Cardiac atrium fibroblast (primary cell): ENCODE measurements around the gene DEFB119. TPM values are rescaled to one million over a fixed set of nuclear protein-coding genes. Genes with fewer than 3 reads are reported as not detected.

Source experiments
- total RNA-seq: library from RNA; depleted of rRNA; stranded (reverse); fragments of >200 nt; gene quantifications from 2 replicates; pipeline ENCODE4 v1.2.3, GENCODE V29; 2015

DEFB119 gene
- total RNA-seq: not detected in 2 replicates

GRCh38 chr20:31390490-31390889 is at the start of gene DEFB119:
TSS of gene DEFB119 (minus strand) at chr20:31390590. CDS start at chr20:31390483, 107 bp downstream.

GRCh38 chr20:31406115-31406514 is 15.7 kb upstream of the DEFB119 start, which contains the start of gene DEFB121:
TSS of gene DEFB121 (minus strand) at chr20:31406215. CDS start at chr20:31406152, 63 bp downstream.

GRCh38 chr20:31368301-31368700 is 22.1 kb downstream of the DEFB119 start, which contains the start of gene DEFB118:
TSS of gene DEFB118 (plus strand) at chr20:31368601. CDS start at chr20:31368651, 50 bp downstream.

Other genes with a start within 250 kb of the DEFB119 start
- gene DEFB115, start 132.9 kb downstream of the DEFB119 start, total RNA-seq: not detected in 2 replicates
- gene DEFB116, start 82.0 kb downstream of the DEFB119 start, total RNA-seq: not detected in 2 replicates
- gene DEFB118, start 22.0 kb downstream of the DEFB119 start, total RNA-seq: not detected in 2 replicates
- gene DEFB121, start 15.6 kb upstream of the DEFB119 start, total RNA-seq: not detected in 2 replicates
- not detected in 2 replicates for gene DEFB123, start 50.0 kb upstream of the DEFB119 start, total RNA-seq
- not detected in 2 replicates for gene DEFB124, start 84.5 kb upstream of the DEFB119 start, total RNA-seq
- gene REM1, start 84.7 kb upstream of the DEFB119 start, total RNA-seq: 2.8 and 3.4 TPM in 2 replicates
- gene HM13, start 123.9 kb upstream of the DEFB119 start, total RNA-seq: 104 and 139 TPM in 2 replicates
- gene ID1, start 214.7 kb upstream of the DEFB119 start, total RNA-seq: 759 and 813 TPM in 2 replicates
- not detected in 2 replicates for gene COX4I2, start 247.3 kb upstream of the DEFB119 start, total RNA-seq